ENCODE measurements around the gene FLOT1.
"Not testable (repeated sequence)": the region's sequence is repeated elsewhere in the genome, so short reads cannot be mapped to it uniquely, and the experiment has no call there.

The FLOT1 gene

DNA sequence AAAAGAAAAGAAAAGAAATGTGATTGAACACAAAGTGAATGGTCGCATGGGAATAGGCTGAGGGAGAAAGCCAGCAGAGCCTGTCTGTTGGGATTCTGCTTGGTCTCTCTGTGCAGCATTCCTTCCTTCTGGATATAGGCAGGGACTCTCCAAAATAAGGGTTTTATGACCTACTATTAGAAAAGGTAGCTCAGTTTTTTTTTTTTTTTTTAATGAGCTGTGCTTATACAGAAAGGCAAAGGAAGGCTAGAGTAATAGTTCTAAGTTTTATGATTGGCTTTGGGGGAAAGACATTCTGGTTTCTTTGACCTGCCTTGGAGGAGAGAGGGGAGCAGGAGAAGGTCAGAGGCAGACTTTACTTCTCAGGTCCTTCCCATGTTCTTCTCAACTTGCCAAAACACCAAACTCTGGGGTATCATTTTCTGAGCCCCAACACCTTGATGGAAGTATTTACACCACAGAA, 20.7 kb upstream of the FLOT1 start:
- no peak for DNase-seq (ENCODE audit: low spot score)
- peaks cover 34% of the 10 kb centered on the region for H3K4me1 Mint-ChIP-seq (ENCODE audit: low read depth)
- H3K9me3 Mint-ChIP-seq, result no peaks in the 10 kb centered on the region
- H3K27ac Mint-ChIP-seq, result peak overlapping the region; percentile 34
- no peaks in the 10 kb centered on the region for H3K27me3 Mint-ChIP-seq (ENCODE audit: low read depth)
- no peak overlapping the region for H3K4me3 Mint-ChIP-seq
- H3K36me3 Mint-ChIP-seq (ENCODE audit: low read depth), result no peaks in the 10 kb centered on the region

DNA sequence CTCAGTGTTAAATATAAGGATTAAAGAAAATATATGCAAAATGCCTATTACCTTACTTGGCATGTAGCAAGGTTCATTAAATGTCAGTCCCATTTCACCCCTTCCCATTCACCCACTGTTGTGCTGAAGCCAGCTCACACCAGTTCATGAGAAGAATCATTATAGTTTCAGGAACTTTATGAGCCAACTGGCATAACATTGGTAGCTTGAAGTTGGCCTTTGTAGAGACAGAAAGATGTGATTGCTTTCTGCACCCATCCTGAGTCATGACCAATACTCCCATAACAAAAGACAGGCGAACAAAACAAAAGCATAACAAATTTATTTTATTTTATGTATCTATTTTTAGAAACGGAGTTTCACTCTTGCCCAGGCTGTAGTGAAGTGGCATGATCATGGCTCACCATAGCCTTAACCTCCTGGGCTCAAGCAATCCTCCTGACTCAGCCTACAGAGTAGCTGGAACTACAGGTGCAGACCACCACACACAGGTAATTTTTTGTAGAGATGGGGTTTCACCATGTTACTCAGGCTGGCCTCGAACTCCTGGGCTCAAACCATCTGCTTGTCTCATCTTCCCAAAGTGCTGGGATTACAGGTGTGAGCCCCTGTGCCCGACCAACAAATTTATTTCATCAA, 19.4 kb upstream of the FLOT1 start:
- Mint-ChIP-seq H3K9me3 (no peaks in the 10 kb centered on the region), H3K4me3 (no peak overlapping the region), H3K27me3 (ENCODE audit: low read depth) (no peaks in the 10 kb centered on the region), H3K27ac (no peak overlapping the region), H3K4me1 (ENCODE audit: low read depth) (peaks cover 31% of the 10 kb centered on the region), H3K36me3 (ENCODE audit: low read depth) (no peaks in the 10 kb centered on the region)
- no peak for DNase-seq (ENCODE audit: low spot score)

DNA sequence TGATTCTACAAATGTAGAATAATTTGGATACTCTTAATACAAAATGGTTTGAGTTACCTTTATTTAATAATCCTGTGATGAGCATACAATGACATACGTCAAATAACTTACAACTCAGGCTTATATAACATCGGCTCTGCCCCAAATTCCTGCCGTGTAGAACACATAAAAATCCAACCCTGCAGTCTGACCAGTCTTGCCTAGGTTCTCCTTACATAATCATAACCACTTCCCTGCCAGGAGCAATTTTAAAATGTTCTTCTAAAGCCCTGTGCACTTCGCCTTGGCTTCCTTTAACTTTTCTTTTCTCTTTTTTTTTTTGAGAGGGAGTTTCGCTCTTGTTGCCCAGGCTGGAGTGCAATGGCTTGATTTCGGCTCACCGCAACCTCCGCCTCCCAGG, 18.1 kb upstream of the FLOT1 start:
- Mint-ChIP-seq H3K4me1 (ENCODE audit: low read depth) (peaks cover 23% of the 10 kb centered on the region), H3K27ac (no peak overlapping the region), H3K27me3 (ENCODE audit: low read depth) (no peaks in the 10 kb centered on the region), H3K9me3 (no peaks in the 10 kb centered on the region), H3K4me3 (no peak overlapping the region), H3K36me3 (ENCODE audit: low read depth) (no peaks in the 10 kb centered on the region)
- no peak for DNase-seq (ENCODE audit: low spot score)

DNA sequence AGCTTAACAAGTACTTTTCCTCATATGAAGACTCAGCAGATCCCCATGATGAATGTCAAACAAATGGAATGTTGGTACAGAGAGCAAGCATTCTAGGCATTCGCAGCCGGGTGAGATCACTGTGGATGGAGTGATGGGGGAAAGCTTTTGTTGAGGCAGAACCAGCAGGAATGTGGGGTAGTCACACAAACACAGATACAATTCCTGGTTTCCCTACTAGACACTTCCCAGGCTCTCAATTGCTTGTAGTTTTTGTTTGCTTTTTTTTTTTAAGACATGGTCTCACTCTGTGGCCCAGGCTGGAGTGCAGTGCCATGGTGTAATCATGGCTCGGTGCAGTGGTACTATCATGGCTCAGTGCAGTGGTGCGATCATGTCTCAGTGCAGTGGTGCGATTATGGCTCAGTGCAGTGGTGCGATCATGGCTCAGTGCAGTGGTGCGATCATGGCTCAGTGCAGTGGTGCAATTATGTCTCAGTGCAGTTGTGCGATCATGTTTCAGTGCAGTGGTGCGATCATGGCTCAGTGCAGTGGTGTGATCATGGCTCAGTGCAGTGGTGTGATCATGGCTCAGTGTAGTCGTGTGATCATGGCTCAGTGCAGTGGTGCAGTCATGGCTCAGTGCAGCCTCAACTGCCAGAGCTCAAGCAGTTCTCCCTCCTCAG, 17.2 kb upstream of the FLOT1 start:
- Mint-ChIP-seq H3K36me3 (ENCODE audit: low read depth) (no peaks in the 10 kb centered on the region), H3K27ac (no peak overlapping the region), H3K4me3 (no peak overlapping the region), H3K4me1 (ENCODE audit: low read depth) (peaks cover 23% of the 10 kb centered on the region), H3K27me3 (ENCODE audit: low read depth) (no peaks in the 10 kb centered on the region), H3K9me3 (no peaks in the 10 kb centered on the region)
- DNase-seq (ENCODE audit: low spot score), result no peak

DNA sequence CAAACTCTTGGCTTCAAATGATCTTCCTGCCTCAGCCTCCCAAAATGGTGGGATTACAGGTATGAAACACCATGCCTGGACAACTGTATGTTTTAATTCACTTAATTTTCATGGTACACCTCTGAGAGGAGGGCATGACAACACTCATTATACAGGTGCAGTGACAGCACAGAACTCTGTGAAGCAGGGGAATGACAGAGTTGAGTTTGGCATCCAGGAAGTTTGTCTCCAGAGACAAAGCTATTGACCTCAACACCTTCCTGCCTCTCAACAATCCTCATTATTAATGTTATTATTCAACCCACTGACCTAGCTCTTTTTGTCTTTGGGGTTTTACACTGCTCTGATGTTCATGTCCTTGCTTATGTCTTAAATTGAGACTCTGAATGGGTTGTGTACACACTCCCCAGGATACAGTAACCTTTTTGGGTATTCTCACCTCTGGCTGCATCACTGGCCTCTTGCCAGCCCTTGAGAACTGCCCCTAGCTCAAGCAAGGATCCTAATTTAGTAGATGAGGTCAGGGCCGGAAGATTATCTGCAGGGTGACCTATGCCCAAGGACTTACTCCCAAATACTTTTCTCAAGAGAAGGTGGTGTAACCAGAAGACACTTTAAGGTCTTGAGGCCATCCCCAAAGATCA, 14.9 kb upstream of the FLOT1 start:
- Mint-ChIP-seq H3K27ac (no peak overlapping the region), H3K4me1 (ENCODE audit: low read depth) (peaks cover 9% of the 10 kb centered on the region), H3K27me3 (ENCODE audit: low read depth) (no peaks in the 10 kb centered on the region), H3K36me3 (ENCODE audit: low read depth) (no peaks in the 10 kb centered on the region), H3K4me3 (no peak overlapping the region), H3K9me3 (no peaks in the 10 kb centered on the region)
- no peak for DNase-seq (ENCODE audit: low spot score)

DNA sequence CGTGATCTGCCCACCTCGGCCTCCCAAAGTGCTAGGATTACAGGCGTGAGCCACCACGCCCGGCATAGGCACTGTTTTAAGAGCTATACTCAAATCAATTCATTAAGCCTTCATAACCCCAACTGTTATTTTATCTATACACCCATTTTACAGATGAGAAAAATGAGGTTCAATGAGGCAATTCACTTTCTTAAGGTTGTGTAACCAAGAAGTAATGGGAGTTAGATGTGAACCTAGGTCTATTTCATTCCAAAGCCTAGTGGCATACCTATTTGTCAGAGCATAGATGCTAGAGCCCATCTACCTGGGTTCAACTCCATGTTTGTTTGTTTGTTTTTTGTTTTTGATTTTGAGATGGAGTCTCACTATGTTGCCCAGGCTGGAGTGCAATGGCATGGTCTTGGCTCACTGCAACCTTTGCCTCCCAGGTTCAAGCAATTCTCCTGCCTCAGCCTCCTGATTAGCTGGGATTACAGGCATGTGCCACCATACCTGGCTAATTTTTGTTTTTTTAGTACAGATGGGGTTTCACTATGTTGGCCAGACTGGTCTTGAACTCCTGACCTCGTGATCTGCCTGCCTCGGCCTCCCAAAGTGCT, 14.0 kb upstream of the FLOT1 start:
- DNase-seq (ENCODE audit: low spot score); H3K4me3 Mint-ChIP-seq; H3K27ac Mint-ChIP-seq; H3K36me3 Mint-ChIP-seq (ENCODE audit: low read depth); H3K27me3 Mint-ChIP-seq (ENCODE audit: low read depth); H3K4me1 Mint-ChIP-seq (ENCODE audit: low read depth); H3K9me3 Mint-ChIP-seq: not testable (repeated sequence)

DNA sequence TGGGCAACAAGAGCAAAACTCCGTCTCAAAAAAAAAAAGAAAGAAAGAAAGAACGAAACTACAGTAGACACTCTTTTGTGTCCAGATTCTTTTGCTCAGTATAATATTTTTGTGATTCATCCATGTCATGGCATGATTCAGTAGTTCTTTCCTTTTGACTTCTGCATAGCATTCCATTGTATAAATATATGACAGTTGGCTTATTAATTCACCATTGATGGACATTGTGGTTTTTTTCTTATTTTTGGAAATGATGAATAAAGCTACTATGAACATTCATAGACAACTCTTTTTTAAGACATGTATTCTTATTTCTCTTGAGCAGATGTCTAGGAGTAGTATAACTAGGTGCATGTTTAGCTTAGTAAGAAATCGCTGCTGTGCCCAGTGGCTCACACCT, 12.1 kb upstream of the FLOT1 start:
- Mint-ChIP-seq H3K4me3 (no peak overlapping the region), H3K27ac (no peak overlapping the region), H3K27me3 (ENCODE audit: low read depth) (no peaks in the 10 kb centered on the region), H3K36me3 (ENCODE audit: low read depth) (no peaks in the 10 kb centered on the region), H3K9me3 (no peaks in the 10 kb centered on the region), H3K4me1 (ENCODE audit: low read depth) (peaks cover 9% of the 10 kb centered on the region)
- DNase-seq (ENCODE audit: low spot score), result no peak

DNA sequence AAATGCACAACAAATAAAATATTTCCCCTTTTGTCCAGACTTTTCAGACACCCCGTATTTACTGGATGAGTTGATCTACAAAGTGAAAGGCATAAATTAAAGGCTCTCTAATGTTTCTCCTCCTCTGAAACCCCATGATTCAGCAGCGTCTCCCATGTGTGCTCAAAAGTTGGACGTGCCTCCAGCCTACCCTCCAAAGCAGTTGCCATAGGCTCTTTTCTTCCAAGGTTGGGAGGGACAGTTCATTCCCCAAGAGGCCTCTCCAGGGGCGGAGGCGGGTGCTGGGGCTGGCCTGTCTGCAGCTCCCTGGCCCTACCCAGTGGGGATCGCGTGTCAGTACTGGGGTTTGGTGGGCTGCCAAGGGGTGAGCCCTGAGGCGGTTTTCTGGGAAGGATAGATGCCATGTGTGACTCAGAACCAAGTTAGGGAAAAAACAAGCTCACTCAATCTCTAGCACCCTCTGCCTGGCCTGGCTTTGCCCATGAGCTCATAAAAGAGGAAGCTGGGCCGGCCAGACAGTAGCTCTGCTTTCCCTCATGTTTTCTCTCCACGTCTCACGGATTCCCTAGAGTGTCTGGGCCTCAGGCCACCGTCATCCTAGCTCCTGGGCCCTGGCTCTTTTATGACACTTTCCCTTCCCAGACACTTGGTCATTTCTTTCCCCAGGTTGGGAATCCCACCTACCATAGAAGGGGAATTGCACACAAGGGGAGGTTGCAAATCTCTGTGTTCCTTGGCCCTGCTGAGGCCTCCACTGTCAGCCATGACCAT, 9.9 kb upstream of the FLOT1 start:
- H3K27me3 Mint-ChIP-seq (ENCODE audit: low read depth), result no peaks in the 10 kb centered on the region
- no peaks in the 10 kb centered on the region for H3K9me3 Mint-ChIP-seq
- peaks cover 10% of the 10 kb centered on the region for H3K4me1 Mint-ChIP-seq (ENCODE audit: low read depth)
- DNase-seq (ENCODE audit: low spot score), result no peak
- no peak overlapping the region for H3K27ac Mint-ChIP-seq
- no peak overlapping the region for H3K4me3 Mint-ChIP-seq
- H3K36me3 Mint-ChIP-seq (ENCODE audit: low read depth), result no peaks in the 10 kb centered on the region

DNA sequence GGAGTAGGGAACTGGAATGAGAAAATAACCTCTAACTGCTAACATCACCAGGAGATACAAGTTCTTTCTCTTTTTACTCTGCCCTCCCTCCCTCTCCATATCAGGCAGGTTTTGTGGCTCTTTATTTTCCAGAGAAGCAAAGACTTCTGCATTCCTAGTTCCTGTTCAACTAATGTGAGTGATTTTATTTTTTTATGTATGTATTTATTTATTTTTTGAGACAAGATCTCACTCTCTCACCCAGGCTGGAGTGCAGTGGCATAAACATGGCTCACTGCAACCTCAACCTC, 7.8 kb upstream of the FLOT1 start:
- Mint-ChIP-seq H3K36me3 (ENCODE audit: low read depth) (no peaks in the 10 kb centered on the region), H3K9me3 (no peaks in the 10 kb centered on the region), H3K27ac (no peak overlapping the region), H3K4me3 (no peak overlapping the region), H3K4me1 (ENCODE audit: low read depth) (peaks cover 10% of the 10 kb centered on the region), H3K27me3 (ENCODE audit: low read depth) (no peaks in the 10 kb centered on the region)
- no peak for DNase-seq (ENCODE audit: low spot score)

DNA sequence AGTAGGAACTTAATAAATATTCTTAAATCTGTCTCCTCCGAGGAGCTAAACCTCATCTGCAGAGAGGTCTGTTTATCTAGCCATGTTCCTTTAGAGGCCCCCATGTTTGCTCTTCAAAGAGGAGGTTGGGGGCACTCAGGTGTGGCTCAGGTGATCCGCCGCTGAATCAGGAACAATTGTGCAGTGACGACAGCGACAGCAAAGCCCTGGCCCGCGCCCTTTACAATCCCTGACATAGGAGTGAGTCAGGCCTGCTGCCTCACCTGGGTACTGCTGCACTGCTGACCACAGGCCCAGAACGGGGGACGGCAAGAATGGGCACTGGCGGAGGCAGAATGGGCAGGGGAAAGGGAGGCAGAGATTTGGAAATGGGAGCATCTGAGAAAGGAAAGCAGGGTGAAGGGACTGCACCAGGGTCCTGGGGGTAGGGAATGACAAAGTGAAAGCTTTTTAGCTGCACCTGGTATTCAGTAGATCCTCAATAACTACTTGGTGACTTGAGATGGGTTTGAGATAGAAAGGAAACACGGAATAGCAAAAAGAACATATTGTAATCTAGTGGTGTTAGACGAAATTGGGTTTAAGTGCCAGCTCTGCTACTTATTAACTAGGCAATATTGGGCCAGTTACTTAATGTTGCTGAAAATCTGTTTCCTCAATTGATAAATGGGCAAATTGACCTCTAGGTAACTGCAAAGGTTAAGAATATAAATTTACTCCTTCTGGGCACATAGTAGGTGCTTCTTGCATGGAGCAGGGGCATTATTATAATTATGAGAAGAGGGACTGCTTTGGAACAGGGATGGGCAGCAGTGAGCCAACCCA, 7.3 kb upstream of the FLOT1 start:
- Mint-ChIP-seq H3K4me1 (ENCODE audit: low read depth) (peaks cover 14% of the 10 kb centered on the region), H3K27ac (no peak overlapping the region), H3K4me3 (no peak overlapping the region), H3K9me3 (no peaks in the 10 kb centered on the region), H3K27me3 (ENCODE audit: low read depth) (no peaks in the 10 kb centered on the region), H3K36me3 (ENCODE audit: low read depth) (no peaks in the 10 kb centered on the region)
- no peak for DNase-seq (ENCODE audit: low spot score)

DNA sequence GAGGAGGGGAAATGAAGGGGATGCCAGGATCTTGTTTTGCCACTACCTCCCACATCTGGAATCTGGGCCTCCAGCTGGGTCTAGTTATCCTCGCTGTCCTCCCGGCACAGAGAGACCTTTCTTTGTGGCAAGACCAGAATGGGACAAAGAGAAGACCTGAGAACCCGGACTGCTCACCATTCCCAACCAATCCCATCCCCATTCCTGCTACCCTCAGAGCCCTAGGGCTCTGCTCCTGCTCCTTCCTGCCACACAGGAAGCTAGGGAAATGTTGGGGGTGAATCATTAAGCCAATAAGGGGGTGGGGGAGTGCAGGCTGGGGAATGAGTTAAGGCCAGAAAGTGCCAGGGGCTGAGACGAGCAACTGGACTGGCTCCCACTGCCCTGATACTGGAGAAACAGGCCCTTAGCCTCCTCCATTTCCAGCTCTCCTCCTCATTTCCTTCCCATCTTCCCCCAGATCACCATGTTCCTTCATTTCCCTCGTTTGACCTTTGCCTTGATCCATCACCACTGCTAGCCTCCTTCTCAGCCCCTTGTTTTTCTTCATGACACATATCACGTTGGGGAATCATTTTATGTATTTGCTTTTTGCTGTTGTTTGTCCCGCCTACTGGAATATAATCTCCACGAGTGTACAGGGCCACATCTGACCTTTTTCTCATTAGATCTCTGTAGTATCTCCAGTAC, 6.5 kb upstream of the FLOT1 start:
- Mint-ChIP-seq H3K4me3 (no peak overlapping the region), H3K27me3 (ENCODE audit: low read depth) (no peaks in the 10 kb centered on the region), H3K9me3 (no peaks in the 10 kb centered on the region), H3K27ac (no peak overlapping the region), H3K36me3 (ENCODE audit: low read depth) (no peaks in the 10 kb centered on the region), H3K4me1 (ENCODE audit: low read depth) (peaks cover 16% of the 10 kb centered on the region)
- DNase-seq (ENCODE audit: low spot score), result no peak

DNA sequence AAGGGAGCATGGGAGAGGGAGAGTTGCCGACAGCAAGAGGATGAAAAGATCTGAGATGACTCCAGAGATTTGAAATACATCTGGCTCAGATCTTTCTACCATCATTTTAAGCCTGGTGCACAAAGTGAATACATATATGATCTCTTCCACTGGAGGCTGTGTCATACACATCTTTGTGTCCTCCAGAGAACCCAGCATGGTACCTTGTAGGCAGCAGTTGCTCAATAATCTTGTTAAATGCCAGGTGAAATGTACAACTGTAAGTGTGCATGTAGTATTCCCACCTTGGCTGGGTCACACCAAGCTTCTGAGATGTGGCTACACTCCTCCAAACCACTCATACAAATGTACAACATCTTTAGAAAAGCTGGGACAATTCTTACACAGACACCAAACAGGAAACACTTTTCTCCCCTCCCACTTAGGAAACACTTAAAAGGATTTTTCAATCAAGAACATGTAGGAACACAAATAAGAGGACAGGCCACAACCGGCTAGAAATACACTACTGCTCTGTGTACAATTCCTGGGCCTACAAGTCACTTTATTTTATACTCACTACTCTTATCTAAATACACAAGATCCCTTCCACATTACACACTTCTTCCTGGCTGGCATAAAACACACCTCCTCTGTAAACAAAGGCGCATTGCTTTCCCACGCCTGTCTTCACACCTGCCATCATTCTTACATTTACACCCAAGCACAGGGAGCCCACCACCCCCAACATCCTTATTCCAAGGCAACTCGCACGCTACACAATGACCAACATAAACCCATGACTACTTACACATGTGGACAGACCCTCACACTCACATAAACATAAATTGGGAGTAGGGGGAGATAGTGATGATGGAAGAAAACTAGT, 5.6 kb upstream of the FLOT1 start:
- no peak overlapping the region for H3K27ac Mint-ChIP-seq

More for the DNA sequence above, 5.6 kb upstream of the FLOT1 start:
- H3K9me3 Mint-ChIP-seq, result no peaks in the 10 kb centered on the region
- DNase-seq (ENCODE audit: low spot score), result no peak
- no peak overlapping the region for H3K4me3 Mint-ChIP-seq
- peaks cover 24% of the 10 kb centered on the region for H3K4me1 Mint-ChIP-seq (ENCODE audit: low read depth)
- H3K36me3 Mint-ChIP-seq (ENCODE audit: low read depth), result peaks cover 3% of the 10 kb centered on the region
- no peaks in the 10 kb centered on the region for H3K27me3 Mint-ChIP-seq (ENCODE audit: low read depth)
